LHCN-M2 (cell line): ENCODE results near the gene OR6K6. TPM values are rescaled to one million over a fixed set of nuclear protein-coding genes. Genes with fewer than 3 reads are reported as not detected.

ENCODE experiments used
- DNase-seq: peaks from one replicate; pipeline ENCODE4 v3.0.0-alpha.2; 2012; ENCODE audit warnings: low read depth
- total RNA-seq: library from RNA; depleted of rRNA; stranded (reverse); fragments of >200 nt; gene quantifications from 2 replicates; pipeline ENCODE4 v1.2.3, GENCODE V29; 2014; rRNA removed

Gene OR6K6
- total RNA-seq, 1 experiment from 2014 or later, result not detected

DNA sequence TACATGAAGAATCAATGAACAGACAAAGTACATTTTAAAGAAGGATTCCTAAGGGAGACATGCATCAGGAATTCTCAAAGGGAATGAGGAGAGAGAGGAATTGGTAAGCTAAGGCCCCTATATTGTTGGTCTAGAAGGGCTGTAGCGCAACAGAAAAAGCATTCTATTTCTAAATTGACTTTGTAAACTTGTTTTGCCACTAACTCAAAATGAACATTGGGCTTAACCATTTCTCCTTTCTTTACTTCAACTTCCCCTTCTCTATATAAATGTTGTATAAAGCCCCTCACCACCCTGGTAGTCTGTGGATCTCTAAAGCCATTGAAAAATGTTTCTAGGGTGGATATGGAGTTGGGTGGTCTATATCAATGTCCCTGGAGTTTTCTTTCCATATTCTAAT is 46.9 kb downstream of the OR6K6 start:
- DNase-seq, result no peak

DNA sequence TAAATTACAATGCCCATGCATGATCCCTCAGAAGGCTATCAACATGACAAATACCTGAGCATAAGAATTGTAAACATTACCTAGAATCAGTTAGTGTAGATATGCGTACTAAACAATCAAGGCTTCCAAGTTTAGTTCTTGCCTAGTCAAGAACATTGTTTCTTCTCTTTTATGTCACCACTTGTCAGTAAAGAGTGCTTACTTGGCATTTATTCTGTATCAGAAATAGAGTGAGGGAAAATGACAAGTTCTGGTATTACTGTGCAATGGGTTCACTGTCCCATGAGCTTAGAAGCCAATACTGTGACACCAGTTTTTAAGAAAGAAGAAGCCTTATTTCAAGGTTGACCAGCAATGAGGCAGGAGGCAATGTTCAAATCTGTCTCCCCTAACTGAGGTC is 49.2 kb downstream of the OR6K6 start:
- no peak for DNase-seq

Other genes starting within 250 kb of the OR6K6 start
- not detected in 2 replicates for gene OR6Y1, start 200.3 kb upstream of the OR6K6 start, total RNA-seq
- gene OR6P1, start 184.1 kb upstream of the OR6K6 start, total RNA-seq, result not detected in 2 replicates
- gene OR10X1, start 174.8 kb upstream of the OR6K6 start, total RNA-seq, result not detected in 2 replicates
- gene OR10Z1, start 149.5 kb upstream of the OR6K6 start, total RNA-seq, result not detected in 2 replicates
- not detected in 2 replicates for gene SPTA1, start 68.0 kb upstream of the OR6K6 start, total RNA-seq
- gene OR6K2, start 54.1 kb upstream of the OR6K6 start, total RNA-seq, result not detected in 2 replicates
- gene OR6K3, start 34.0 kb upstream of the OR6K6 start, total RNA-seq, result not detected in 2 replicates
- gene OR6N1, start 17.5 kb downstream of the OR6K6 start, total RNA-seq, result not detected in 2 replicates
- gene OR6N2, start 26.5 kb downstream of the OR6K6 start, total RNA-seq, result not detected in 2 replicates
- gene MNDA, start 76.6 kb downstream of the OR6K6 start, total RNA-seq, result not detected in 2 replicates
- gene PYHIN1, start 176.8 kb downstream of the OR6K6 start, total RNA-seq, result 0.17 TPM in 1 of 2 replicates, not detected in the other